ENCODE results near the gene PSMG1. TPM values are rescaled to one million over a fixed set of nuclear protein-coding genes. Genes with fewer than 3 reads are reported as not detected.

Gene PSMG1
- total RNA-seq, 2 donors from 2014 or later: 62.1 to 85.2 TPM

Other genes starting within 250 kb of the PSMG1 start
- gene BRWD1, start 130.2 kb upstream of the PSMG1 start, total RNA-seq: 10 to 100 TPM; 29.3 to 46.7 TPM
- gene HMGN1, start 165.6 kb upstream of the PSMG1 start, total RNA-seq: 100 to 1,000 TPM; 402 to 437 TPM

Measured in activated naive CD4-positive, alpha-beta T cell treated with anti-CD3 and anti-CD28 coated beads, Interleukin-2, amount 50 U/mL, for 72 hours (primary cell).